Epithelial cell of esophagus (primary cell): Measurements from ENCODE around the gene COQ9.

ENCODE experiments used
- DNase-seq: peaks from one replicate; pipeline ENCODE4 v3.0.0; 2010; ENCODE audit warnings: low read depth
- H3K4me3 ChIP-seq: 2 replicates; pipeline ENCODE4 v1.5.1; 2011; ENCODE audit warnings: mild to moderate bottlenecking, low read length, control low read depth
- TF ChIP-seq, protein P1 (sequence below): IDR thresholded peaks from 2 replicates; pipeline ENCODE4 v1.5.1; 2011; ENCODE audit warnings: low read depth, mild to moderate bottlenecking, low read length, control low read depth, inconsistent platforms; ENCODE audit not compliant: insufficient read depth; ENCODE audit errors: missing control alignments

The COQ9 gene

GRCh38 chr16:57407521-57408353, 39.5 kb upstream of the COQ9 start:
- TF ChIP-seq, protein P1, sequence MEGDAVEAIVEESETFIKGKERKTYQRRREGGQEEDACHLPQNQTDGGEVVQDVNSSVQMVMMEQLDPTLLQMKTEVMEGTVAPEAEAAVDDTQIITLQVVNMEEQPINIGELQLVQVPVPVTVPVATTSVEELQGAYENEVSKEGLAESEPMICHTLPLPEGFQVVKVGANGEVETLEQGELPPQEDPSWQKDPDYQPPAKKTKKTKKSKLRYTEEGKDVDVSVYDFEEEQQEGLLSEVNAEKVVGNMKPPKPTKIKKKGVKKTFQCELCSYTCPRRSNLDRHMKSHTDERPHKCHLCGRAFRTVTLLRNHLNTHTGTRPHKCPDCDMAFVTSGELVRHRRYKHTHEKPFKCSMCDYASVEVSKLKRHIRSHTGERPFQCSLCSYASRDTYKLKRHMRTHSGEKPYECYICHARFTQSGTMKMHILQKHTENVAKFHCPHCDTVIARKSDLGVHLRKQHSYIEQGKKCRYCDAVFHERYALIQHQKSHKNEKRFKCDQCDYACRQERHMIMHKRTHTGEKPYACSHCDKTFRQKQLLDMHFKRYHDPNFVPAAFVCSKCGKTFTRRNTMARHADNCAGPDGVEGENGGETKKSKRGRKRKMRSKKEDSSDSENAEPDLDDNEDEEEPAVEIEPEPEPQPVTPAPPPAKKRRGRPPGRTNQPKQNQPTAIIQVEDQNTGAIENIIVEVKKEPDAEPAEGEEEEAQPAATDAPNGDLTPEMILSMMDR: no peak
- no peak for DNase-seq
- no peak overlapping the region for H3K4me3 ChIP-seq

GRCh38 chr16:57409065-57409464, 38.2 kb upstream of the COQ9 start:
- H3K4me3 ChIP-seq: no peak overlapping the region
- no peak for DNase-seq
- TF ChIP-seq, protein P1: no peak

DNA sequence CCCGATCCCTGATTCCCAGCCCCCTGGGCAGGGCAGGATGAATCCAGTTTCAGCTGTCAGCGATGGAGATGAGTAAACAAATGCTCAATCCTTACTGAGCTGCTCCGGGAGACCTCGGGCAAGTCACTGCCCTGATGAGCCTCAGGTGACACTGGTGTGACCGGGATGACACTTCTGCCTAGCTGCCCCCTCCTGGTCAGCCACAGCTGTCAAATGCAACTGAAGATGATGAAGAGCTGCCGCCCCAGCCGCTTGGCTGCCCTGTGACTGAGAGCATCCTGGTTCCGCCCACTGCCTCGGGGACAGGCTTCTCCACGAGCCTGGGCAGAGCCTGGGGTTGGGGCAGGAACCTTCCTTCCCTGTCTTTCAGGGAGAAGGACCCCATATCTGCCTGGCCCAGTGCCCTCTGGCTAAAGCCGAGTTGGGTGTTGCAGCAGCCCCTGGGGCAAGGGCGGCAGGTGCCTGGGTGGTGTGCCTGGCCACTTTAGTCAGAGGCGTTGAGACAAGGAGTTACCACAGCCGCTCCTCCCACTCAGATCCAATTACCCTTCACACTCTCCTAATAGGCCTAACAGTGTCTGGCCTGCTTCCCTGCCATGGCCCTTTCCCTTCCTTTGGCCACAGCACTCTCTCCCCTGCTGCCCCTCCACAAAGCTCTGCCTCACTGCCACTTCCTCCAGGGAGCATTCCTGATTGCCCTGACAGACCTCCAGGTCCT, 37.2 kb upstream of the COQ9 start:
- H3K4me3 ChIP-seq: no peak overlapping the region
- DNase-seq: peak; percentile 42
- TF ChIP-seq, protein P1: no peak

DNA sequence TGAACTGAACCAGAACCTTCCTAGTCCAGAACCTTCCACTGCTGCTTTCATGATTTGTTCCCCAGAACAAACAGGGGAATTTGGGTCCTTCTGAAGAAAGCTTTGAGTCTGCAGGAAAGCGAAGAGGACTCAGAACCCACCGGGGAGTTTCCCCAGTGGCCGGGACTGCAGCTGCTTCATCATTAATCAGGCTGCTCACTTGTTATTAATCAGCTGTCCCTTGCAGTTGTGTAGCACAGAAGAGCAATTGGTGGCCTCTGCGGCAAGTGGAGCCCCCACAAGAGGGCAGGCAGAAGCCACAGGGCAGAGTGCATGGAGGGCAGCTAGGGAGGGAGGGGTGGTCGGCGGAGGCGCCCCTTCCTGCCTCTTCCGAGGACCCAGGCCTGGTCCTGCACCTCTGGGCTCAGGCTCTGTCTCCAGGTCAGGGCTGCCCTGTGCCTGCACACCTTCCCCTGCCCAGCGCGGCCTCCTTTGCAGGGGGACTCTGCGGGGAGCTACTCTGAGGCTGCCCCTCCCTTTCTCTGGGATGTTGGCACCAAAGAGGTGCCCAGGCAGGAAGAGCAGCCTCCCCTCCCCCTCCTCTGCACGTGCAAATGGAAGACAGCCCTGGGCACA, 35.8 kb upstream of the COQ9 start:
- no peak overlapping the region for H3K4me3 ChIP-seq
- TF ChIP-seq, protein P1: no peak
- DNase-seq: no peak

GRCh38 chr16:57412584-57412983, 34.7 kb upstream of the COQ9 start:
- TF ChIP-seq, protein P1: no peak
- no peak for DNase-seq
- H3K4me3 ChIP-seq: no peak overlapping the region

- TF ChIP-seq, protein P1: no peak
- DNase-seq: no peak
- no peak overlapping the region for H3K4me3 ChIP-seq
These were observed 34.0 kb upstream of the COQ9 start for GRCh38 chr16:57413301-57413730.
